HCT116 (cell line): Measurements from ENCODE around the gene CECR2. TPM values are rescaled to one million over a fixed set of nuclear protein-coding genes. Genes with fewer than 3 reads are reported as not detected.

Experiments used
- ATAC-seq: fragments of 200-7000 bp; cut with Tn5 transposase; 2 replicates; pipeline ENCODE4 v1.9.1; 2020; ENCODE audit warnings: mild to moderate bottlenecking, moderate library complexity
- BruUV-seq: library from RNA; stranded (reverse); fragments of 400-500 nt; replicated peaks from 2 replicates; lab custom pipeline; 2021; lab: Mats Ljungman, UMichigan
- CTCF ChIA-PET: fragments of 300-600 bp; sonication (Branson Sonifier 250); formaldehyde crosslinking; loops from one replicate; lab custom pipeline; 2021; ENCODE audit warnings: antibody characterized with exemption; lab: Charles Lee
- POLR2A ChIA-PET: fragments of 300-600, 350-600 bp; sonication (Branson Sonifier 250); formaldehyde crosslinking; loops from one replicate; lab custom pipeline; 2021; ENCODE audit warnings: antibody characterized with exemption; lab: Charles Lee
- RAD21 ChIA-PET, 2 experiments: fragments of 300-600 bp; sonication (Branson Sonifier 250); formaldehyde crosslinking; loops; one replicate each; lab custom pipeline; 2023; ENCODE audit warnings: low total read pairs in 2 of 2; ENCODE audit not compliant: uncharacterized antibody in 2 of 2, unreplicated experiment in 2 of 2, low non-redundant PET in 1 of 2; lab: Charles Lee
- DNase-seq: peaks from one replicate; pipeline ENCODE4 v3.0.0-alpha.2; 2010; ENCODE audit warnings: low read depth, low spot score
- H2AFZ ChIP-seq: fragments of 200-600 bp; shearing (Covaris generic), sonication (generic); 2 replicates; pipeline ENCODE4 v1.6.1; 2017; ENCODE audit warnings: low read depth, mixed run types, mixed read lengths, antibody characterized with exemption, low read length; ENCODE audit not compliant: poor library complexity, severe bottlenecking
- H3K27ac ChIP-seq: 2 replicates; pipeline ENCODE4 v1.5.1; 2012; ENCODE audit warnings: low read depth, low read length
- H3K27me3 ChIP-seq: fragments of 200-600 bp; sonication (generic); 2 replicates; pipeline ENCODE4 v1.6.1; 2016; ENCODE audit warnings: mixed run types, low read length, mixed read lengths; ENCODE audit not compliant: insufficient read depth
- H3K36me3 ChIP-seq, 2 experiments: fragments of 200-500 bp in 1 of 2; fragments of 200-600 bp in 1 of 2; sonication (Bioruptor generic) in 1 of 2; sonication (generic) in 1 of 2; 2 replicates each; pipeline versions ENCODE4 v1.5.1 to v1.6.1; 2014 to 2016; ENCODE audit warnings: low read length in 2 of 2, inconsistent platforms in 1 of 2, mixed read lengths in 1 of 2, mixed run types in 1 of 2; ENCODE audit not compliant: insufficient read depth in 2 of 2, control insufficient read depth in 1 of 2
- H3K4me1 ChIP-seq, 2 experiments: fragments of 200-600 bp in 1 of 2; sonication (generic) in 1 of 2; 2 replicates each; pipeline versions ENCODE4 v1.5.1 to v1.6.1; 2012 to 2017; ENCODE audit warnings: low read length in 2 of 2, inconsistent platforms in 1 of 2, mild to moderate bottlenecking in 1 of 2, mixed read lengths in 1 of 2, mixed run types in 1 of 2, moderate library complexity in 1 of 2; ENCODE audit not compliant: insufficient read depth in 2 of 2, control insufficient read depth in 1 of 2
- H3K4me2 ChIP-seq: fragments of 200-600 bp; sonication (generic); 2 replicates; pipeline ENCODE4 v1.6.1; 2017; ENCODE audit warnings: mixed run types, low read length, mixed read lengths
- H3K4me3 ChIP-seq, 2 experiments: fragments of 200-600 bp in 1 of 2; sonication (generic) in 1 of 2; replicated peaks in 1 of 2; 2 replicates each; pipeline ENCODE4 v1.5.1; 2011 to 2016; ENCODE audit warnings: low read length in 2 of 2, control low read depth in 1 of 2, low read depth in 1 of 2, mild to moderate bottlenecking in 1 of 2, mixed read lengths in 1 of 2, mixed run types in 1 of 2
- H3K79me2 ChIP-seq: fragments of 200-600 bp; sonication (generic); 2 replicates; pipeline ENCODE4 v1.6.1; 2017; ENCODE audit warnings: mild to moderate bottlenecking, mixed run types, low read length, moderate library complexity, mixed read lengths; ENCODE audit not compliant: insufficient read depth
- H3K9ac ChIP-seq: fragments of 200-600 bp; sonication (generic); 2 replicates; pipeline ENCODE4 v1.6.1; 2016; ENCODE audit warnings: low read length, mixed read lengths
- H3K9me2 ChIP-seq: fragments of 200-600 bp; sonication (generic), shearing (Covaris generic); 2 replicates; pipeline ENCODE4 v1.6.1; 2017; ENCODE audit warnings: mixed run types, mild to moderate bottlenecking, moderate library complexity; ENCODE audit not compliant: insufficient read depth
- H3K9me3 ChIP-seq, 2 experiments: fragments of 200-500 bp in 1 of 2; fragments of 200-600 bp in 1 of 2; sonication (Bioruptor generic) in 1 of 2; sonication (generic) in 1 of 2; 2 replicates each; pipeline ENCODE4 v1.6.1; 2014 to 2017; ENCODE audit warnings: low read length in 2 of 2, mixed read lengths in 2 of 2, inconsistent platforms in 1 of 2, low read depth in 1 of 2, mild to moderate bottlenecking in 1 of 2, mixed run types in 1 of 2, moderate library complexity in 1 of 2; ENCODE audit not compliant: control insufficient read depth in 1 of 2, insufficient read depth in 1 of 2
- H4K20me1 ChIP-seq: fragments of 200-600 bp; sonication (generic), shearing (Covaris generic); 2 replicates; pipeline ENCODE4 v1.6.1; 2017; ENCODE audit warnings: mixed run types, mild to moderate bottlenecking, moderate library complexity; ENCODE audit not compliant: insufficient read depth
- ATF3 ChIP-seq: IDR thresholded peaks from 2 replicates; pipeline ENCODE4 v1.6.1; 2012
- CBX3 ChIP-seq: IDR thresholded peaks from 2 replicates; pipeline ENCODE4 v1.6.1; 2012; ENCODE audit warnings: low read depth
- EZH2 ChIP-seq: fragments of 200-600 bp; sonication (generic); IDR thresholded peaks from 2 replicates; pipeline ENCODE4 v1.6.1; 2017; ENCODE audit warnings: antibody characterized with exemption, mixed run types
- JUND ChIP-seq: IDR thresholded peaks from 2 replicates; pipeline ENCODE4 v1.6.1; 2012
- POLR2AphosphoS5 ChIP-seq: IDR thresholded peaks from 2 replicates; pipeline ENCODE4 v1.6.1; 2011; ENCODE audit warnings: mild to moderate bottlenecking, low read depth, low read length, moderate library complexity
- RAD21 ChIP-seq: IDR thresholded peaks from 2 replicates; pipeline ENCODE4 v1.6.1; 2012; ENCODE audit warnings: low read depth, mild to moderate bottlenecking
- REST ChIP-seq: IDR thresholded peaks from 2 replicates; pipeline ENCODE4 v1.6.1; 2012; ENCODE audit warnings: low read depth
- SIN3A ChIP-seq: IDR thresholded peaks from 2 replicates; pipeline ENCODE4 v1.6.1; 2012; ENCODE audit warnings: low read depth
- YY1 ChIP-seq: IDR thresholded peaks from 2 replicates; pipeline ENCODE4 v1.6.1; 2011; ENCODE audit warnings: low read length, low read depth, moderate library complexity, mild to moderate bottlenecking; ENCODE audit not compliant: insufficient replicate concordance; ENCODE audit errors: extremely low read depth
- ZFX ChIP-seq: fragments of 450-650 bp; IDR thresholded peaks from 2 replicates; pipeline ENCODE4 v1.6.1; 2017
- ZNF274 ChIP-seq: fragments of 200-500 bp; sonication (Bioruptor generic); IDR thresholded peaks from 2 replicates; pipeline ENCODE4 v1.6.1; 2014; ENCODE audit warnings: mild to moderate bottlenecking, low read depth, low read length, inconsistent platforms
- intact Hi-C: fragments of 100-400 bp; cut with micrococcal nuclease; formaldehyde crosslinking; loops from 2 replicates; pipeline ENCODE4 v1.10.0; 2022
- total RNA-seq: library from RNA; stranded (reverse); gene quantifications from one replicate; pipeline ENCODE4 v1.2.1, GENCODE V29; 2021; ENCODE audit not compliant: unreplicated experiment

CECR2 gene
- total RNA-seq, 1 experiment from 2014 or later = 6.0 TPM

GRCh38 chr22:17376950-17377349, 7.7 kb downstream of the CECR2 start:
- no TSS peak for BruUV-seq
- no peaks in the 10 kb centered on the region for H3K79me2 ChIP-seq
- ChIA-PET CTCF (interaction anchor here (1.0 to 1.3 kb wide), 2 partner anchors 8 to 409 kb away, joined by 3 to 4 read pairs; partner anchors contain the start of gene CECR2), RAD21 (no interaction called here), POLR2A (no interaction called here)
- H2AFZ ChIP-seq = no peak overlapping the region
- TF ChIP-seq REST = no peak
- ATAC-seq = no peak
- no peak overlapping the region for H3K4me2 ChIP-seq
- H3K27ac ChIP-seq = no peak overlapping the region
- intact Hi-C loops = no loop called here
- no peaks in the 10 kb centered on the region for H3K9me2 ChIP-seq
- DNase-seq = no peak
- H3K4me1 ChIP-seq = no peaks in the 10 kb centered on the region
- H3K9me3 ChIP-seq = no peaks in the 10 kb centered on the region
- no peaks in the 10 kb centered on the region for H3K27me3 ChIP-seq
- H3K36me3 ChIP-seq = no peaks in the 10 kb centered on the region
- no peak overlapping the region for H3K9ac ChIP-seq
- H3K4me3 ChIP-seq = no peak overlapping the region
- H4K20me1 ChIP-seq = no peaks in the 10 kb centered on the region

- Histone ChIP-seq H3K9me3 (peaks cover 5 to 6% of the 10 kb centered on the region in 2 experiments; a peak in 1 of 4 replicates), H3K9me2 (no peaks in the 10 kb centered on the region), H4K20me1 (no peaks in the 10 kb centered on the region), H3K9ac (no peak overlapping the region)
- CTCF ChIA-PET = no interaction called here
- intact Hi-C loops = no loop called here
- no peak for TF ChIP-seq RAD21
- no peak for TF ChIP-seq ZFX
- TF ChIP-seq SIN3A = no peak
- no peak for TF ChIP-seq REST
- no peak for TF ChIP-seq EZH2
- TF ChIP-seq ATF3 = no peak
- TF ChIP-seq POLR2AphosphoS5 = no peak
- no peak for TF ChIP-seq ZNF274
- no peak for TF ChIP-seq JUND
- no peak for TF ChIP-seq CBX3
- TF ChIP-seq YY1 = no peak
- TF ChIP-seq, all 23 proteins: peak for 0
- no peak overlapping the region for H3K4me3 ChIP-seq
- no peak overlapping the region for H2AFZ ChIP-seq
- H3K4me1 ChIP-seq = no peaks in the 10 kb centered on the region
- H3K27ac ChIP-seq = no peak overlapping the region
- BruUV-seq = no TSS peak
- no peaks in the 10 kb centered on the region for H3K27me3 ChIP-seq
- no peak for DNase-seq
- no peak overlapping the region for H3K4me2 ChIP-seq
- H3K79me2 ChIP-seq = no peaks in the 10 kb centered on the region
- no peak for ATAC-seq
- POLR2A ChIA-PET = no interaction called here
- no peaks in the 10 kb centered on the region for H3K36me3 ChIP-seq
- RAD21 ChIA-PET = no interaction called here
Observed at GRCh38 chr22:17379944-17380343, 10.7 kb downstream of the CECR2 start.
